Neural progenitor cell (in vitro differentiated cells): ENCODE results near the gene HPSE2. TPM values are rescaled to one million over a fixed set of nuclear protein-coding genes. Genes with fewer than 3 reads are reported as not detected.
A peak's percentile ranks its signal among the peaks of the same experiment; 100 is the strongest.

ENCODE experiments used
- DNase-seq: peaks from one replicate; pipeline ENCODE4 v3.0.0-alpha.2; 2016; ENCODE audit warnings: low spot score
- H2AFZ ChIP-seq: fragments of 200-600 bp; sonication (generic); replicated peaks from 2 replicates; pipeline ENCODE4 v1.6.1; 2016; ENCODE audit warnings: antibody characterized with exemption
- H3F3A ChIP-seq: fragments of 200-600 bp; sonication (generic); 2 replicates; pipeline ENCODE4 v1.6.1; 2016; ENCODE audit warnings: antibody characterized with exemption, low read depth
- H3K27ac ChIP-seq: fragments of 200-600 bp; sonication (generic); 2 replicates; pipeline ENCODE4 v1.5.1; 2016; ENCODE audit warnings: mild to moderate bottlenecking
- H3K27me3 ChIP-seq: fragments of 200-600 bp; sonication (generic); 2 replicates; pipeline ENCODE4 v1.6.1; 2016; ENCODE audit warnings: mild to moderate bottlenecking, moderate library complexity
- H3K36me3 ChIP-seq: fragments of 200-600 bp; sonication (generic); 2 replicates; pipeline ENCODE4 v1.5.1; 2016
- H3K4me1 ChIP-seq: fragments of 200-600 bp; sonication (generic); 2 replicates; pipeline ENCODE4 v1.6.1; 2016; ENCODE audit warnings: mixed run types
- H3K4me2 ChIP-seq: fragments of 200-600 bp; sonication (generic); 2 replicates; pipeline ENCODE4 v1.6.1; 2016
- H3K4me3 ChIP-seq: fragments of 200-600 bp; sonication (generic); 2 replicates; pipeline ENCODE4 v1.5.1; 2016
- H3K79me2 ChIP-seq: fragments of 200-600 bp; sonication (generic); 2 replicates; pipeline ENCODE4 v1.6.1; 2016; ENCODE audit warnings: low read depth
- H3K9ac ChIP-seq: fragments of 200-600 bp; sonication (generic); 2 replicates; pipeline ENCODE4 v1.6.1; 2016
- H3K9me3 ChIP-seq: fragments of 200-600 bp; sonication (generic); 2 replicates; pipeline ENCODE4 v1.5.1; 2016; ENCODE audit warnings: low read depth
- H4K20me1 ChIP-seq: fragments of 200-600 bp; sonication (generic); 2 replicates; pipeline ENCODE4 v1.6.1; 2016; ENCODE audit warnings: low read depth
- H3K27ac Mint-ChIP-seq: 3 replicates; pipeline ENCODE4 v1.8.0; 2021; ENCODE audit warnings: mixed read lengths
- H3K27me3 Mint-ChIP-seq: 2 replicates; pipeline ENCODE4 v1.8.0; 2022; ENCODE audit warnings: low read depth, mild to moderate bottlenecking, inconsistent platforms, moderate library complexity, mixed read lengths; ENCODE audit not compliant: insufficient read depth
- H3K36me3 Mint-ChIP-seq: 3 replicates; pipeline ENCODE4 v1.8.0; 2021; ENCODE audit warnings: mixed read lengths
- H3K4me1 Mint-ChIP-seq: 3 replicates; pipeline ENCODE4 v1.8.0; 2021; ENCODE audit warnings: mixed read lengths
- H3K4me3 Mint-ChIP-seq: 3 replicates; pipeline ENCODE4 v1.8.0; 2021; ENCODE audit warnings: mild to moderate bottlenecking, moderate library complexity, mixed read lengths
- H3K9me3 Mint-ChIP-seq: 3 replicates; pipeline ENCODE4 v1.8.0; 2020; ENCODE audit warnings: mixed read lengths
- EZH2 ChIP-seq: fragments of 200-600 bp; sonication (generic); IDR thresholded peaks from 2 replicates; pipeline ENCODE4 v1.6.1; 2017; ENCODE audit warnings: antibody characterized with exemption, mild to moderate bottlenecking, moderate library complexity
- EZH2phosphoT487 ChIP-seq: fragments of 200-600 bp; sonication (generic); IDR thresholded peaks from 2 replicates; pipeline ENCODE4 v1.6.1; 2017; ENCODE audit warnings: antibody characterized with exemption
- total RNA-seq: library from RNA; depleted of rRNA; stranded (reverse); fragments of >200 nt; gene quantifications from 2 replicates; pipeline ENCODE4 v1.2.3, GENCODE V29; 2015; ENCODE audit warnings: low replicate concordance
- TF ChIP-seq, protein P1 (sequence below): fragments of 200-600 bp; sonication (generic); IDR thresholded peaks from 2 replicates; pipeline ENCODE4 v1.5.1; 2017; ENCODE audit warnings: antibody characterized with exemption, mild to moderate bottlenecking

Gene HPSE2
- total RNA-seq, 1 donor from 2014 or later = 3.4 TPM

DNA sequence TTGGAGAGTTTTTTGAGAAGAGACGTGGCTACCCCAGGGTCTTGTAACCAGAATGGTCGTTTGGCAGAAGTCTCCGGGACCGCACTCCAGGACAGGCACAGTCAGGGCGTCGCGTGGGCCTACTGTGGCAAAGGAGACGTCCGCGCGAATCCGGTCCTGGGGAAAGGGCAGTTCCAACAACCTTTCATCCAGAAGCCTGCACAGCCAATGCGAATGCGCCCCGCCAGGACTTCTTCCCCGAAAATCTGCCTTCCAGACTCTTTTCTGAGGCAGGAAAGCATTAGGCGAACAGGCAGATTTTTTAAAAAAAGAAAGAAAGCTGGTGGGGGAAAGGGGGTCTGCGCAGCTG, 2.0 kb downstream of the HPSE2 start:
- Mint-ChIP-seq H3K4me1 (peaks cover 17% of the 10 kb centered on the region), H3K36me3 (no peaks in the 10 kb centered on the region), H3K27ac (no peak overlapping the region), H3K4me3 (peak overlapping the region; percentile 74), H3K9me3 (no peaks in the 10 kb centered on the region), H3K27me3 (peaks cover 79% of the 10 kb centered on the region)
- H4K20me1 ChIP-seq = no peaks in the 10 kb centered on the region
- no peaks in the 10 kb centered on the region for H3K9me3 ChIP-seq
- TF ChIP-seq EZH2 = no peak
- TF ChIP-seq, protein P1, sequence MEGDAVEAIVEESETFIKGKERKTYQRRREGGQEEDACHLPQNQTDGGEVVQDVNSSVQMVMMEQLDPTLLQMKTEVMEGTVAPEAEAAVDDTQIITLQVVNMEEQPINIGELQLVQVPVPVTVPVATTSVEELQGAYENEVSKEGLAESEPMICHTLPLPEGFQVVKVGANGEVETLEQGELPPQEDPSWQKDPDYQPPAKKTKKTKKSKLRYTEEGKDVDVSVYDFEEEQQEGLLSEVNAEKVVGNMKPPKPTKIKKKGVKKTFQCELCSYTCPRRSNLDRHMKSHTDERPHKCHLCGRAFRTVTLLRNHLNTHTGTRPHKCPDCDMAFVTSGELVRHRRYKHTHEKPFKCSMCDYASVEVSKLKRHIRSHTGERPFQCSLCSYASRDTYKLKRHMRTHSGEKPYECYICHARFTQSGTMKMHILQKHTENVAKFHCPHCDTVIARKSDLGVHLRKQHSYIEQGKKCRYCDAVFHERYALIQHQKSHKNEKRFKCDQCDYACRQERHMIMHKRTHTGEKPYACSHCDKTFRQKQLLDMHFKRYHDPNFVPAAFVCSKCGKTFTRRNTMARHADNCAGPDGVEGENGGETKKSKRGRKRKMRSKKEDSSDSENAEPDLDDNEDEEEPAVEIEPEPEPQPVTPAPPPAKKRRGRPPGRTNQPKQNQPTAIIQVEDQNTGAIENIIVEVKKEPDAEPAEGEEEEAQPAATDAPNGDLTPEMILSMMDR = no peak
- TF ChIP-seq EZH2phosphoT487 = no peak
- H3K4me2 ChIP-seq = peak overlapping the region; percentile 96
- H3K36me3 ChIP-seq = no peaks in the 10 kb centered on the region
- no peak overlapping the region for H3K27ac ChIP-seq
- H3K79me2 ChIP-seq = no peaks in the 10 kb centered on the region
- H3K4me1 ChIP-seq = peaks cover 53% of the 10 kb centered on the region
- peak overlapping the region; percentile 89 for H2AFZ ChIP-seq
- H3F3A ChIP-seq = peaks cover 58% of the 10 kb centered on the region
- peaks cover 100% of the 10 kb centered on the region for H3K27me3 ChIP-seq
- no peak overlapping the region for H3K9ac ChIP-seq
- peak; percentile 44 for DNase-seq
- H3K4me3 ChIP-seq = peak overlapping the region; percentile 59

DNA sequence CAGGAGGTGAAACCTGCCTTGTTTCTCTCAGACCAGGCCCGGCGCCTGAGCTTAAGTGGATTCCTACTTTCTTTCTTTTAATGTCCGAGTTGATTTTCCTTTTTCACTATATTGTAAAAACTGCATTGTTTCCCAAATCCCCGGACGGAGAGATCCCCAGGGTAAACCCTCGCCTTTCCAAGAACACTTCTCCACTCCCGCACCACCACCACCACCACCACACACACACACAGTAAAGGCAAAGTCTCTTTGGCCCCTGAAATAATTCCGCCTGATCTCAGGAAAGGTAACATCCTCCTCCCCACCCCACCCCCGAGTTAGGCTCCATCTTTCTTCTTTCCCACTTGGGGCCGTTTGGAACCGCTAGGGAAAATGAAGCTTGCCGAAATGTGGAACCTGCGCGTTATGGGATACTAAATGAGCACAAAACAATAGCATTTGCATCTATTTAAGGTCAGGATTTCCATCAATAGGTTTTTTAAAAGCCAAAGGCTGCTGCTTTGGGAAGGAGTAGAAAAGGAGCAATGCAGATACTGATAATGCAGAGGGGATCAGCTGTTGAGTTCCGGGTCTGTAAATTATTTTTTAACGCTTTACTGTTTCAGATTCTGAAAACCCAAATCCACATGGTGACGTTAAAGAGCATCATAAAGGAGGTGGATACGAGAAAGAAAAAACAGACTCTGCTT, 2.5 kb downstream of the HPSE2 start:
- H4K20me1 ChIP-seq = no peaks in the 10 kb centered on the region
- peaks cover 53% of the 10 kb centered on the region for H3K4me1 ChIP-seq
- H3K79me2 ChIP-seq = no peaks in the 10 kb centered on the region
- Mint-ChIP-seq H3K27me3 (peaks cover 81% of the 10 kb centered on the region), H3K36me3 (no peaks in the 10 kb centered on the region), H3K4me1 (peaks cover 17% of the 10 kb centered on the region), H3K27ac (no peak overlapping the region), H3K9me3 (no peaks in the 10 kb centered on the region), H3K4me3 (peak overlapping the region; percentile 74)
- H3K27ac ChIP-seq = no peak overlapping the region
- peak overlapping the region; percentile 59 for H3K4me3 ChIP-seq
- H3K36me3 ChIP-seq = no peaks in the 10 kb centered on the region
- TF ChIP-seq EZH2phosphoT487 = no peak
- peak; percentile 53 for TF ChIP-seq EZH2
- TF ChIP-seq, protein P1 = no peak
- H2AFZ ChIP-seq = peak overlapping the region; percentile 89
- peak; percentile 24 for DNase-seq
- H3K27me3 ChIP-seq = peaks cover 100% of the 10 kb centered on the region
- no peak overlapping the region for H3K9ac ChIP-seq
- peak overlapping the region; percentile 96 for H3K4me2 ChIP-seq
- H3K9me3 ChIP-seq = no peaks in the 10 kb centered on the region
- H3F3A ChIP-seq = peaks cover 58% of the 10 kb centered on the region

DNA sequence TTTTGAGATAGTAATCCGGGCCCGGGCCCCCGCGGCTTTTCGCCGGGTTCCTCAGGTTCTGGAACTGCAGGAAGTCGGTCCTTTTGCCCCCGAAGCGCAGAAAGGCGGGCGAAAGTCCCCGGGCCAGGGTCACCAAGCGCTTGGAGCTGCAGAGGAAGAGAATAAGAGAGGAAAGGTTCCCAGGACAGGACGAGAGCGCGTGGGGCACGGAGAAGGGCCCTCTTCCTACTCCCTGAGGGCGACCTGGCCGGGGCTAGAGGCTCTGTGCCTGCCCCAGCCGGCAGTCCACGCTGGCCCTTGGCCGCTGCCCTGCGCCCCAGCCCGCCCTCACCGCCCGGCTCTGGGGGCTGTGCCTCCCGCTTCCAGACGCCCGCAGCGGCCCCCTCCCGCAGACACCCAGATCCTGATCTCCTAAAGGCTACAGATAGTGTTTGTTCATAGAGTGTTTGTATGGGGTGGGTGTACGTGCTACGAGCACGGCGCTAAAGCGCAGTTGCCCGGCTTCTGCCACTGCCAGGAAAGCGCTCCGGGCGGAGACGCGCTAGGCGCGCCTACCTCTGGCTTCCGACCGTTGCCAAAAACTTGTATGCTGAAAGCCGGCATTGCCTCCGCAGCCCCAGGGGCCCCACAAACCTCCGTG, 3.2 kb downstream of the HPSE2 start:
- Mint-ChIP-seq H3K9me3 (no peaks in the 10 kb centered on the region), H3K4me3 (peak overlapping the region; percentile 74)
- H3K4me2 ChIP-seq = peak overlapping the region; percentile 96

More for the DNA sequence above, 3.2 kb downstream of the HPSE2 start:
- Mint-ChIP-seq H3K4me1 (peaks cover 17% of the 10 kb centered on the region), H3K27ac (no peak overlapping the region), H3K27me3 (peaks cover 77% of the 10 kb centered on the region), H3K36me3 (no peaks in the 10 kb centered on the region)
- peak; percentile 77 for DNase-seq
- no peaks in the 10 kb centered on the region for H3K79me2 ChIP-seq
- peak overlapping the region; percentile 59 for H3K4me3 ChIP-seq
- H3K27me3 ChIP-seq = peaks cover 100% of the 10 kb centered on the region
- H2AFZ ChIP-seq = peak overlapping the region; percentile 89
- TF ChIP-seq EZH2 (peak; percentile 75), EZH2phosphoT487 (peak; percentile 64)
- TF ChIP-seq, protein P1 = no peak
- H3K4me1 ChIP-seq = peaks cover 53% of the 10 kb centered on the region
- H4K20me1 ChIP-seq = no peaks in the 10 kb centered on the region
- peaks cover 58% of the 10 kb centered on the region for H3F3A ChIP-seq
- H3K36me3 ChIP-seq = no peaks in the 10 kb centered on the region
- no peaks in the 10 kb centered on the region for H3K9me3 ChIP-seq
- no peak overlapping the region for H3K9ac ChIP-seq
- no peak overlapping the region for H3K27ac ChIP-seq
